Common myeloid progenitor, CD34-positive (primary cell): ENCODE data around the gene DYNLT3.

Experiments used
- CTCF ChIA-PET: fragments of 350-600 bp; sonication (Branson Sonifier 250); formaldehyde crosslinking; loops from one replicate; lab custom pipeline; 2021; ENCODE audit warnings: antibody characterized with exemption; lab: Charles Lee
- POLR2A ChIA-PET: fragments of 350-600 bp; sonication (Branson Sonifier 250); formaldehyde crosslinking; loops from one replicate; lab custom pipeline; 2021; ENCODE audit warnings: antibody characterized with exemption; lab: Charles Lee
- DNase-seq, 3 donors: peaks; one replicate each; pipeline versions ENCODE4 v3.0.0 to v3.0.0-alpha.2; 2013
- H3K27ac ChIP-seq, 2 experiments: 1 replicate in 1 of 2; 2 replicates in 1 of 2; pipeline ENCODE4 v1.7.0; 2013; ENCODE audit warnings: inconsistent platforms in 2 of 2, low read length in 2 of 2, mild to moderate bottlenecking in 2 of 2, low read depth in 1 of 2, moderate library complexity in 1 of 2; ENCODE audit not compliant: severe bottlenecking in 2 of 2, insufficient read depth in 1 of 2, poor library complexity in 1 of 2
- H3K27me3 ChIP-seq, 5 experiments: replicated peaks in 2 of 5; 1 replicate in 3 of 5; 2 replicates in 2 of 5; pipeline versions ENCODE4 v1.6.1 to v1.7.0; 2013; ENCODE audit warnings: low read length in 4 of 5, mild to moderate bottlenecking in 2 of 5, moderate library complexity in 2 of 5, inconsistent platforms in 1 of 5; ENCODE audit not compliant: insufficient read depth in 5 of 5, control insufficient read depth in 4 of 5
- H3K36me3 ChIP-seq, 4 experiments: 1 replicate in 2 of 4; 2 replicates in 2 of 4; pipeline versions ENCODE4 v1.6.1 to v1.7.0; 2013; ENCODE audit warnings: low read length in 3 of 4, control low read depth in 1 of 4, mild to moderate bottlenecking in 1 of 4; ENCODE audit not compliant: control insufficient read depth in 4 of 4, insufficient read depth in 4 of 4
- H3K4me1 ChIP-seq, 4 experiments: 1 replicate in 3 of 4; 2 replicates in 1 of 4; pipeline versions ENCODE4 v1.6.1 to v1.7.1; 2013; ENCODE audit warnings: low read length in 3 of 4, mild to moderate bottlenecking in 3 of 4, control low read depth in 1 of 4, inconsistent platforms in 1 of 4, moderate library complexity in 1 of 4; ENCODE audit not compliant: control insufficient read depth in 4 of 4, insufficient read depth in 4 of 4; ENCODE audit errors: control extremely low read depth in 1 of 4
- H3K4me3 ChIP-seq, 7 experiments: 1 replicate in 4 of 7; 2 replicates in 3 of 7; pipeline versions ENCODE4 v1.5.1 to v1.7.0; 2013; ENCODE audit warnings: mild to moderate bottlenecking in 7 of 7, low read length in 6 of 7, moderate library complexity in 6 of 7, inconsistent platforms in 2 of 7, low read depth in 2 of 7, control low read depth in 1 of 7; ENCODE audit not compliant: insufficient read depth in 4 of 7, control insufficient read depth in 1 of 7; ENCODE audit errors: extremely low read depth in 1 of 7
- H3K9me3 ChIP-seq, 5 experiments: 1 replicate in 4 of 5; 2 replicates in 1 of 5; pipeline versions ENCODE4 v1.6.1 to v1.7.1; 2013; ENCODE audit warnings: low read length in 4 of 5, mild to moderate bottlenecking in 2 of 5, inconsistent platforms in 1 of 5, low read depth in 1 of 5, moderate library complexity in 1 of 5; ENCODE audit not compliant: control insufficient read depth in 4 of 5, insufficient read depth in 2 of 5; ENCODE audit errors: control extremely low read depth in 1 of 5
- WGBS: methylation state at CpG from one replicate; pipeline ENCODE4 v1.1.5; 2013; ENCODE audit not compliant: insufficient coverage; 5-methylcytosine and 5-hydroxymethylcytosine counted together

DYNLT3 gene

DNA sequence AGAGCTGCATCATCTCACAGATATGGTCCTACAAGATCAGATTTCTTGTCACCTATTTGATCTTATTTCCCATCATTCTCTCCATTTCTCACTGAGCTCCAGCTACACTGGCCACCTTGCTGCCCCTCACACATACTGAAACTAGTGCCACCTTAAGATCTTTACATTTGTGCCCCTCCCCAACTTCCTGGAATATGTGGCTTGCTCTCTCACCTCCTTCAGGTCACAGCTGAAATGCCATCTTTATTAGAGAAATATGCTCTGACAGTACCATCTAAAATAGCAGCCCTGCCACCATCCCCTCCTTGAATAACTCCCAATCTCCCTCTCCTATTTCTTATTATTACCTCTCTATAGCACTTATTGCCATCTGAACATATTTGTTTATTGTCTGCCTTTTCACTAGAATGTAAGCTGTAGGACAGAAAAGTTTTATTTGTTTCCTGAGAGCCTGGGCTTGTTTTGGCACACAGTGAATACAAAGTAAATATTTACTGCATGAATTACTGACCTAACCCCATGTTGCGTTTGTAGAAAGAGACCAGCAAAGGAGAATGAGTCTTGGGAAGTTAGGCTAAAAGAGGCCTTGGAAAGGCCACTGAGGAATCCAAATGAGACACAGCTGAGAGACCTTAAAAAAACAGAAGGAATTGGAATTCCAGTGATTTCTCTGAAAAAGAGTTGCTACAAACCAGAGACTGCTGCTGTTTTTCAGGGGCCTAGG is 22.7 kb downstream of the DYNLT3 start:
- no peaks in the 10 kb centered on the region for H3K27me3 ChIP-seq
- H3K27ac ChIP-seq = no peak overlapping the region
- 100% methylated on average over 1 of the region's 1 CpG for WGBS
- H3K36me3 ChIP-seq = no peaks in the 10 kb centered on the region
- ChIA-PET POLR2A (no interaction called here), CTCF (interaction anchor here (0.7 to 6.8 kb wide), 15 partner anchors 7 to 349 kb away, joined by 3 to 152 read pairs (median 4); no protein-coding TSS in a partner anchor)
- peaks cover 0 to 10% (median 6%) of the 10 kb centered on the region in 4 experiments for H3K4me1 ChIP-seq
- no peaks in the 10 kb centered on the region for H3K9me3 ChIP-seq
- no peak overlapping the region for H3K4me3 ChIP-seq
- DNase-seq = no peak

- Histone ChIP-seq H3K27ac (no peak overlapping the region), H3K36me3 (no peaks in the 10 kb centered on the region), H3K4me1 (peaks cover 4 to 18% (median 11%) of the 10 kb centered on the region in 4 experiments), H3K9me3 (no peaks in the 10 kb centered on the region), H3K27me3 (no peaks in the 10 kb centered on the region), H3K4me3 (no peak overlapping the region)
- DNase-seq = no peak
- ChIA-PET CTCF (no interaction called here), POLR2A (no interaction called here)
- no CpG with 5 or more reads among the region's 1 CpG for WGBS
Observed at GRCh38 chrX:37820646-37821045, 26.7 kb downstream of the DYNLT3 start.

DNA sequence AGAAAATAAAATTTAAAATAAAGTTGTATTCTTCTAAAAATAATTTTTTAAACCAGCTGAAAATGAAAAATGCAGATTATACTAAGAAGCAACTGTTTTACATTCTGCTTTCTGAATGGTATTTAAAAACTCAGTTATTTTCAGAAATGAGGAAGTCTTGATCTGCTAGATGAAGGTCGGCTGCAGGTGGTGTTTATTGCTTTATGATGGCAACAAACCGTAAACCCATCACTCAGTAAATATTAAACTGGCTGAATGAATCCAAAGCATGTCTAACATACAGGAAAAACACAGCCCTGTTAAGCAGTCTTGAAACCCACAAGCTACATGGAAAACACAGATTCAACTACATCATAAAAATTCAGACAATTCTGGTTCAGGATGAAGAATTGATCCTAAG is 29.3 kb downstream of the DYNLT3 start:
- no CpG with 5 or more reads among the region's 2 CpGs for WGBS
- H3K27me3 ChIP-seq = no peaks in the 10 kb centered on the region
- no peaks in the 10 kb centered on the region for H3K9me3 ChIP-seq
- ChIA-PET POLR2A (no interaction called here), CTCF (interaction anchor here (1.3 to 1.7 kb wide), 2 partner anchors 19 to 72 kb away, joined by 3 to 8 read pairs; no protein-coding TSS in a partner anchor)
- no peaks in the 10 kb centered on the region for H3K36me3 ChIP-seq
- H3K27ac ChIP-seq = peak overlapping the region in 1 of 2 experiments; percentile 61
- peak; percentile 22 to 89 (median 82) for DNase-seq
- H3K4me3 ChIP-seq = peak overlapping the region in 1 of 7 experiments; percentile 10
- H3K4me1 ChIP-seq = peaks cover 5 to 14% (median 8%) of the 10 kb centered on the region in 4 experiments

- CTCF ChIA-PET = interaction anchor here (0.8 to 1.7 kb wide), 3 partner anchors 8 to 72 kb away, joined by 3 to 8 read pairs (median 4); no protein-coding TSS in a partner anchor
- Histone ChIP-seq H3K4me3 (no peak overlapping the region), H3K36me3 (no peaks in the 10 kb centered on the region), H3K27ac (no peak overlapping the region), H3K4me1 (peaks cover 5 to 15% (median 10%) of the 10 kb centered on the region in 4 experiments), H3K9me3 (no peaks in the 10 kb centered on the region), H3K27me3 (no peaks in the 10 kb centered on the region)
- POLR2A ChIA-PET = no interaction called here
- 80% methylated on average over 1 of the region's 3 CpGs for WGBS
- DNase-seq = no peak
Observed at GRCh38 chrX:37817579-37817978, 29.8 kb downstream of the DYNLT3 start.

DNA sequence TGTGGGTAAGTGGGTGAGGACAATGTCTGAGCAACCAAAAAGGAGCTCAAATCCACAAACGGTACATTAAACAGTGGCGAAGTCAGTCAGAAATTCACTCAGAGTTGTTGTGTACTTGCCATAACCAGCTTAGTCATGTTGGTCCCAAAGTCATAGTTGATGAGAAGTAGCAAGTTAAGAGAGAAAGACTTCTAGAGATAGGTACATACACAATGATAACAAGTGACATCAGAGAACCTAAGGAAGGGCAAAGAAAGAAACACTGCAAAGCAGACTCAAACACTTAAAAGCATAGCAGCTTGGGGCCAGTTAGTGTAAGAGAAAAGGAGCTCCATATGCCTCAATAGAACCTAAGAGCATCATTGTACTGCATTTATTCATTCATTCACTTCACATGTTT is 30.2 kb downstream of the DYNLT3 start:
- WGBS = 95% methylated on average over 2 of the region's 2 CpGs
- POLR2A ChIA-PET = no interaction called here
- CTCF ChIA-PET = interaction anchor here (0.7 to 1.7 kb wide), 4 partner anchors 8 to 71 kb away, joined by 3 to 8 read pairs (median 4); no protein-coding TSS in a partner anchor

DNA sequence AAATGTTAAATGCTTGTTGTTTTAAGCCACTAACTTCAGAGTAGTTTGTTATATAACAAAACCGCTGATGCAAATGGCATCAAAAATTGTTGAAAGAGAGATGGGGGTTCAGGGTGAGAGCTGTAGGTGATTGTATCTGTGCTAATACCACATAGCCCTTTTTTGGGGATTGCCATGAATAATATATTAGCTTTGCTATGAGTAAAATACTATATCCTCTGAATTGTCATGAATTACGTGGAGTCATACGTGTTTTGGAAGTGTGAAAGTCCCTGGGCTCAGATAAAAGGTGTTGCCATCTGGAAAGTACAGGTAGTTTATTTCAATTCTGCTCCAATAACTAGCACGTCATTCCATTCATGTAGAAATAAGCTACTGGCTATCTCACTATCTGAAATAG is 30.6 kb downstream of the DYNLT3 start:
- H3K4me1 ChIP-seq = peaks cover 6 to 22% (median 14%) of the 10 kb centered on the region in 4 experiments
- CTCF ChIA-PET = interaction anchor here (0.7 to 1.7 kb wide), 3 partner anchors 9 to 71 kb away, joined by 3 to 8 read pairs (median 4); no protein-coding TSS in a partner anchor
- no peak overlapping the region for H3K27ac ChIP-seq
- DNase-seq = no peak
- POLR2A ChIA-PET = no interaction called here
- no peaks in the 10 kb centered on the region for H3K27me3 ChIP-seq
- H3K4me3 ChIP-seq = no peak overlapping the region
- 71% methylated on average over 1 of the region's 4 CpGs for WGBS
- H3K36me3 ChIP-seq = no peaks in the 10 kb centered on the region
- no peaks in the 10 kb centered on the region for H3K9me3 ChIP-seq

More for the DNA sequence above, 30.2 kb downstream of the DYNLT3 start:
- Histone ChIP-seq H3K4me1 (peaks cover 5 to 18% (median 12%) of the 10 kb centered on the region in 4 experiments), H3K9me3 (no peaks in the 10 kb centered on the region), H3K36me3 (no peaks in the 10 kb centered on the region), H3K27ac (no peak overlapping the region), H3K4me3 (no peak overlapping the region), H3K27me3 (no peaks in the 10 kb centered on the region)
- no peak for DNase-seq

DNA sequence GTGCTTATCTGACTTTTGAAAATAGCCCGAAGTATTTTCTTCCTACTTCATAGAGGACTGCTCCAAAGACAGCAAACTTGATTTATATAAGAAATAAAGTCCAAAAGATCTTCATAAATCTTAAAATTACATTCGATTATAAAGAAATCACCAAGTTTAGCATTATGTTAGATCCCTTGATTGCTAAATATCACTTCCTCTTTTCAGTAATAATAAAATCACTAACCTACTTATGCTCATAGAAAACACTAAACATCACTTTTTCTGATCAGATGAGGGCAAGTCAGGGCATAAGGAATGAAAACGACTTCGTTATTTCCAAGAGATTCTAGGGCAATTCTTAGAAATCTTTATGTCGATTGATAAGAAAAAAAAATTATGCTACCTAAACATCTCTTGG is 32.0 kb downstream of the DYNLT3 start:
- peaks cover 6 to 29% (median 16%) of the 10 kb centered on the region in 4 experiments for H3K4me1 ChIP-seq
- H3K4me3 ChIP-seq = no peak overlapping the region
- H3K9me3 ChIP-seq = no peaks in the 10 kb centered on the region
- peaks cover 0 to 3% (median 0%) of the 10 kb centered on the region in 5 experiments for H3K27me3 ChIP-seq
- H3K36me3 ChIP-seq = no peaks in the 10 kb centered on the region
- DNase-seq = no peak
- ChIA-PET POLR2A (interaction anchor here (0.9 kb wide), 1 partner anchor 10 kb away, joined by 3 read pairs; no protein-coding TSS in a partner anchor), CTCF (no interaction called here)
- H3K27ac ChIP-seq = no peak overlapping the region
- WGBS = 47% methylated on average over 2 of the region's 5 CpGs
